ENCODE results near the gene ANO4. TPM values are rescaled to one million over a fixed set of nuclear protein-coding genes. Genes with fewer than 3 reads are reported as not detected.
A peak's percentile ranks its signal among the peaks of the same experiment; 100 is the strongest.

The ANO4 gene
- total RNA-seq, 1 donor from 2014 or later: 1.7 TPM

GRCh38 chr12:100799770-100800169 lies 5.2 kb downstream of the ANO4 start:
- DNase-seq (ENCODE audit: low spot score) (no peak), ATAC-seq (no peak)
- intact Hi-C loops (cut with DNase I): no loop called here

DNA sequence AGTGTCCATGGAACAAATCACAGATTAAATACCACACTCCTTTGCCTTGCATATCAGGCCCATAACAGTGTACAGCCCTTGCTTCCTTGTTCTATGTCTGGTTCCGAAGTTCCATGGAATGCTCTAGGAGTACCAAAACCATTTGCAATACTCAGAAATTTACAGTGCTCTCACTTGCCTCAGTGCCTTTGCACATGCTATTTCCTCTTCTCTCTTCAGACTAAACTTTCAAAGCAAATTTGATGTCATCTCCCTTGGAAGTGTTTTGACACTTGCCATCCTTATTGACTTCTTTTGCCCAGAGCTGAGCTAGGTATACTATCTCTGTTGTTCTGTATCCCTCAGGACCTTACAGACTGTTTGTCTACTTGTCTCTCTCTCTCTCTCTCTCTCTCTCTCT lies 6.1 kb downstream of the ANO4 start:
- no peak for ATAC-seq
- no peak for DNase-seq (ENCODE audit: low spot score)
- intact Hi-C loops (cut with DNase I): no loop called here

DNA sequence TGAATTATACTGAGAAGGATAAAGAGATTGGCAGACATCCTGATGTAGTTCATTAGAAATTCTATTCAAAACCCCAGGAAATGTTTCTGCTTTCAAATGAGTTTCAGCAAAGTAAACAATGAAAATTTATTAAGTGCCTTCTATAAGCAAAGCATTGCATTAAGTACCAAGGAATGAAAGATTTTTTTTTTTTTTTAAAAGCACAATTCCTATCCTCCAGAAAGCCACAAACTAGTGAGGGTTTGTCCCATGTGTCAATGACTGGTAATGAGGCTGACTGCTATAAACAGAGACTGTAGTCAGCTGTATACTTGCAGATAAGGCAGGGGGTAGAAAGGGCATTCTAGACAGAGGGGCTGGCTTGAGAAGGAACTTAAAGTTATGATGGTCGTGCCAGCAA lies 6.7 kb downstream of the ANO4 start:
- intact Hi-C loops (cut with DNase I): no loop called here
- ATAC-seq (no peak), DNase-seq (ENCODE audit: low spot score) (no peak)

GRCh38 chr12:100808777-100809176 lies 14.2 kb downstream of the ANO4 start:
- intact Hi-C loops (cut with DNase I): no loop called here
- no peak for DNase-seq (ENCODE audit: low spot score)
- no peak for ATAC-seq

- DNase-seq (ENCODE audit: low spot score) (no peak), ATAC-seq (no peak)
- intact Hi-C loops (cut with DNase I): no loop called here
These were observed 25.7 kb downstream of the ANO4 start for GRCh38 chr12:100820314-100820713.

GRCh38 chr12:100823963-100824362 lies 29.4 kb downstream of the ANO4 start:
- intact Hi-C loops (cut with DNase I): no loop called here

GRCh38 chr12:100824476-100824875 lies 29.9 kb downstream of the ANO4 start:
- DNase-seq (ENCODE audit: low spot score): no peak
- ATAC-seq: no peak
- intact Hi-C loops (cut with DNase I): no loop called here

More at GRCh38 chr12:100823963-100824362, 29.4 kb downstream of the ANO4 start:
- ATAC-seq: no peak
- no peak for DNase-seq (ENCODE audit: low spot score)

DNA sequence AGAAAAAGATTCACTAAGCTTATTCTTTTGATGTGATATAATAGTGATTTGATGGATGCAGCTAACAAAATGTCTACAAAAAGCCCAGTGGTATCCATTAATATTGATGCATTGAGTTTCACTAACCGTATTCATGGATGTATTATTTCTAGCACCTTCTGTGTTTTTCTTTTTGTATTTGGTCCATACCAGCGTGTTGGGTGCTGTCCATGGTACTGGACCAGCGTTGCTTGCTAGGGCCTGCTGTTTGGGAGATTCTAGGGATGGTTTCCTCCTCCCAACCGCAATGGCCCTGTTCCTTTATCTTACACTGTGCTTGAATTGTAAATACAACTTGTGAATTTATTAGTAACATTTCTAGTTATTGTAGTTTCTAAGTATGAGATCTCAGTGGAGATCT lies 31.7 kb downstream of the ANO4 start:
- intact Hi-C loops (cut with DNase I): no loop called here
- peak; percentile 64 for DNase-seq (ENCODE audit: low spot score)
- ATAC-seq: no peak

- intact Hi-C loops (cut with DNase I): no loop called here
- no peak for DNase-seq (ENCODE audit: low spot score)
- ATAC-seq: no peak
These were observed 33.4 kb downstream of the ANO4 start for GRCh38 chr12:100827901-100828520.

GRCh38 chr12:100830003-100830795 lies 35.6 kb downstream of the ANO4 start:
- ATAC-seq (no peak), DNase-seq (ENCODE audit: low spot score) (no peak)
- intact Hi-C loops (cut with DNase I): no loop called here

- DNase-seq (ENCODE audit: low spot score): no peak
- intact Hi-C loops (cut with DNase I): no loop called here
- no peak for ATAC-seq
These were observed 38.7 kb downstream of the ANO4 start for GRCh38 chr12:100833282-100833681.

DNA sequence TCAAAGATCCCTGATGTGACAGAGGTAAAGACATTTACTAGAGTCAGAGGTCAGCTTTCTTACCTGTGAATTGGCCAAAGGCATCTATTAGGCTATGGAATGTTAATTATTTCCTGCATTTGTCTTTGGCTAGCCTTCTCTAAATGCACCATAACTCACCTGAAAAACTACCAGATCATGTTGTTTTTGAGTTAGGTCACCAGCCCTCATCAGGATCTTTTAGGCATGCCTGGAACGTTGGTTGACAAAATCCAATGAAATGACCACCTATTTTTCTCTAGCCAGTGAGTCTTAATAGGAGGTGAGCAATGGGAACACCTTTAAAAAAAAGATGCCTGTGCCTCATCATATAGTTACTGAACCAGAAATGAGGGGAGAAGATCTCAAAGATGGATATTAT lies 46.2 kb downstream of the ANO4 start:
- intact Hi-C loops (cut with DNase I): no loop called here
- no peak for ATAC-seq

GRCh38 chr12:100842156-100842555 lies 47.6 kb downstream of the ANO4 start:
- DNase-seq (ENCODE audit: low spot score) (no peak), ATAC-seq (no peak)
- intact Hi-C loops (cut with DNase I): no loop called here

More for the DNA sequence above, 46.2 kb downstream of the ANO4 start:
- no peak for DNase-seq (ENCODE audit: low spot score)

- intact Hi-C loops (cut with DNase I): no loop called here
- ATAC-seq: no peak
- no peak for DNase-seq (ENCODE audit: low spot score)
These were observed 48.5 kb downstream of the ANO4 start for GRCh38 chr12:100843061-100843460.

DNA sequence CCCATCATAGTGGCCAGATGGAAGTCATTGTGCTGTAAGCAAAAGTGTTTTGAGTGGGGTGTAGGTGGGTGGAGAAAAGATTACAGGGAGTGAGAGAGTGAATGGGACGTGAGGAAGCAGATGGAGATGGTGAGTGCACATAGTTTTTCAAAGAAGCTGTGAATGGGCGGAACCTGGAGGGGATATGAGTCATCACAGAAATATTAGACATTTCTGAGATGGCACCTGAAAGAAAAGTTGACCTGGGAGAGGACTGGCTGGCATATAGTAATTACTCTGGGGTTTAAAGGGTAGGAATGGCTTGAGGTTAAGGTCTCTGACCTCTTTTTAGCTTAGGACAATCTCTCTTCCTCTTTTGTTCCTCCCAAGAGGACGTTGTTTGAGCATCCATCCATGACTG lies 50.5 kb downstream of the ANO4 start:
- DNase-seq (ENCODE audit: low spot score) (no peak), ATAC-seq (no peak)
- intact Hi-C loops (cut with DNase I): no loop called here

DNA sequence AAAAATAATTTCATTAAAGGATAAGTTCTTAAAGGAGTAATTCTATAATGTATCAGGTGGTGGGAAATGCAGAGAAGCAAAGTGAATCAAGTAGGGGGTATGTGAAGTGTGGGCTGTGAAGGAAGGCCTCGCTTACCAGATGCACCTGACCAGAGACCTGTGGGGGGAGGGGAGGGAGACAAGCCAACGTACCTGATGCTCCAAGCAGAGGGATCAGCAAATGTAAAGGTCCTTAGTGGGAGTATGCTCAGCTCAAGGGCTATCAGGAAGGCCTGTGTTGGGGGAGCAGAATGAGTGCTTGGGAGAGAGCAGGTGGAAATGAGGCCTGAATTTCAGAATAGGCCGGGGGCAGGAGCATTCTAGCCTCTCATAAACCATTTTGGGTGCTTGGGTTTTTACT lies 57.1 kb downstream of the ANO4 start:
- intact Hi-C loops (cut with DNase I): no loop called here
- no peak for DNase-seq (ENCODE audit: low spot score)

DNA sequence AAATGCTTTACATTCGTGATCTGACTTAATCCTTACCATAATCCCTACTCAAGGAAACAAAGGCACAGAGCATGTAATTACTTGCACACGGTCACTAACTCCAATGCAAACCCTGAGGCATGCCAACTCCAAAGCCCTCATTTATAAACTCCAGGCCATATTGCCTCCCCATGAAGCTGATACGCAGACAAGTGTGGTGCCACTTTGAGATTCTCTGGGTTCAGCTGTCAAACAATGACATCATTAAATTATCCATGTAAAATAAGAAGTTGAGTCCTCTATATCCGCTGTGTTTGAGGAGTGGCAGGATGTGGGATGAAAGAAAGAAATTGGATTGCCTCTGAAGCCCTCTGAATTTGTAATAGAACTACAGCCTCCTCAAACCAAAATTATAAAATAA lies 62.8 kb downstream of the ANO4 start:
- intact Hi-C loops (cut with DNase I): no loop called here
- no peak for DNase-seq (ENCODE audit: low spot score)

More for the DNA sequence above, 57.1 kb downstream of the ANO4 start:
- no peak for ATAC-seq

DNA sequence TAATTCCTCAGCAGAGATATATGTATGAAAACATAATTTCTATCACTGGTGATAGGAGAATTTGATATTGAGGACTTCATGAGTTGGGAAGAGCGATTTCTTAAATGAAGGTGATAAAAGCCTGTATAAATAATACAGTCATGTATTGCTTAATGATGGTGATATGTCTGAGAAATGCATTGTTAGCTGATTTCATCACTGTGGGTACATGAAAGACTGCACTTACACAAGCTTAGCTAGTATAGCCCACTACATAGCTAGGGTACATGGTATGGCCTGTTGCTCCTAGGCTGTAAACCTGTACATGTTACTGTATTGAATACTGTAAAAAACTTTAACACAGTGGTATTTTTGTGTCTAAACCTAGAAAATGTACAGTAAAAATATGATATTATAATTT lies 63.4 kb downstream of the ANO4 start:
- intact Hi-C loops (cut with DNase I): no loop called here
- DNase-seq (ENCODE audit: low spot score) (no peak), ATAC-seq (no peak)

More for the DNA sequence above, 62.8 kb downstream of the ANO4 start:
- no peak for ATAC-seq

DNA sequence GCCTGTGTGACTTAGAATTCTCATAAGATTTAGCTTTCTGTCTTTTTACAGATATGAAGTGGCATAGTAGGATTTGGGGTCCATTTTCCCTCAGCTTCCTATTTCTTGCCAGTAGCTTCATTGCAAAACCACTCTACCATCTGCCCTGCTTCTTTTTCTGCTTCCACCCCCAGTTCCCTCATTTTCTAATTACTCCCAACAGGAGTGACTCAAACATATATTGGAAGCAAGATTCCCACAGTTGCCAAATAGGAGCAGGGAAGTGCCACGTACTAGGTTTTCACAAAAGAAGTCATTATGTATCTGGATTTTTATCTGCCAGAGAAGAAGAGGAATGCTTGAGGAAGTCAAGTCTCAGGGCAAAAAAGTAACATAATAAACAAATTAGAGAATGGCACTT lies 64.1 kb downstream of the ANO4 start:
- intact Hi-C loops (cut with DNase I): no loop called here
- no peak for DNase-seq (ENCODE audit: low spot score)
- ATAC-seq: no peak

GRCh38 chr12:100859063-100859627 lies 64.6 kb downstream of the ANO4 start:
- intact Hi-C loops (cut with DNase I): no loop called here
- no peak for ATAC-seq
- DNase-seq (ENCODE audit: low spot score): no peak

Measured in sciatic nerve (tissue), 2 donors.